OCI-LY7 (cell line): ENCODE results near the gene GATA6. TPM values are rescaled to one million over a fixed set of nuclear protein-coding genes. Genes with fewer than 3 reads are reported as not detected.

Experiments
- BruUV-seq: library from RNA; stranded (reverse); fragments of 400-500 nt; replicated peaks from 2 replicates; lab custom pipeline; 2021; lab: Mats Ljungman, UMichigan
- CTCF ChIA-PET: fragments of 300-600 bp; sonication (Branson Sonifier 250); formaldehyde crosslinking; loops from one replicate; lab custom pipeline; 2022; ENCODE audit warnings: antibody characterized with exemption; ENCODE audit not compliant: unreplicated experiment; lab: Charles Lee
- POLR2A ChIA-PET: fragments of 300-600 bp; sonication (Branson Sonifier 250); formaldehyde crosslinking; loops from one replicate; lab custom pipeline; 2022; ENCODE audit warnings: antibody characterized with exemption; lab: Charles Lee
- DNase-seq: peaks from one replicate; pipeline ENCODE4 v3.0.0-alpha.2; 2015; ENCODE audit warnings: low spot score
- H2AFZ ChIP-seq: fragments of 200-600 bp; sonication (generic), shearing (Covaris generic); 2 replicates; pipeline ENCODE4 v1.6.1; 2014; ENCODE audit warnings: mild to moderate bottlenecking, antibody characterized with exemption, low read length, moderate library complexity
- H3K27ac ChIP-seq: fragments of 200-600 bp; sonication (generic); 2 replicates; pipeline ENCODE4 v1.5.1; 2014; ENCODE audit warnings: mixed run types, low read depth, mild to moderate bottlenecking, moderate library complexity, low read length, inconsistent platforms; ENCODE audit not compliant: poor library complexity, severe bottlenecking
- H3K36me3 ChIP-seq: fragments of 200-600 bp; sonication (generic); 2 replicates; pipeline ENCODE4 v1.6.1; 2014; ENCODE audit warnings: mild to moderate bottlenecking, antibody characterized with exemption, low read length, moderate library complexity, mixed read lengths; ENCODE audit not compliant: insufficient read depth
- H3K4me1 ChIP-seq: fragments of 200-600 bp; sonication (generic); 2 replicates; pipeline ENCODE4 v1.5.1; 2014; ENCODE audit warnings: mild to moderate bottlenecking, low read length; ENCODE audit not compliant: insufficient read depth, poor library complexity, severe bottlenecking
- H3K4me2 ChIP-seq: fragments of 200-600 bp; sonication (generic); 2 replicates; pipeline ENCODE4 v1.6.1; 2014; ENCODE audit warnings: mild to moderate bottlenecking, low read length
- H3K4me3 ChIP-seq: fragments of 200-600 bp; sonication (generic); 2 replicates; pipeline ENCODE4 v1.5.1; 2014; ENCODE audit warnings: mild to moderate bottlenecking, low read depth, low read length; ENCODE audit not compliant: poor library complexity, severe bottlenecking
- H3K79me2 ChIP-seq: fragments of 200-600 bp; sonication (generic); 2 replicates; pipeline ENCODE4 v1.6.1; 2016; ENCODE audit warnings: low read depth, mild to moderate bottlenecking, low read length, moderate library complexity, mixed read lengths; ENCODE audit not compliant: insufficient read depth
- H3K9me2 ChIP-seq: fragments of 200-600 bp; sonication (generic); 2 replicates; pipeline ENCODE4 v1.6.1; 2016; ENCODE audit warnings: mild to moderate bottlenecking, low read length, mixed read lengths; ENCODE audit not compliant: insufficient read depth
- H3K9me3 ChIP-seq: fragments of 200-600 bp; sonication (generic); 2 replicates; pipeline ENCODE4 v1.6.1; 2014; ENCODE audit warnings: mild to moderate bottlenecking, mixed run types, low read length, mixed read lengths
- H4K20me1 ChIP-seq: fragments of 200-600 bp; sonication (generic); 2 replicates; pipeline ENCODE4 v1.6.1; 2014; ENCODE audit warnings: mild to moderate bottlenecking, antibody characterized with exemption, low read length, moderate library complexity, mixed read lengths; ENCODE audit not compliant: insufficient read depth
- CTCF ChIP-seq: fragments of 200-600 bp; sonication (generic); conservative IDR thresholded peaks from 2 replicates; pipeline ENCODE4 v1.5.1; 2014; ENCODE audit warnings: mild to moderate bottlenecking, antibody characterized with exemption, low read length, moderate library complexity, mixed read lengths
- EZH2phosphoT487 ChIP-seq: fragments of 200-600 bp; sonication (generic); IDR thresholded peaks from 2 replicates; pipeline ENCODE4 v1.6.1; 2018; ENCODE audit warnings: low read depth, borderline replicate concordance, mild to moderate bottlenecking, mixed run types, antibody characterized with exemption, low read length, moderate library complexity, mixed read lengths
- intact Hi-C: fragments of 100-400 bp; cut with micrococcal nuclease; formaldehyde crosslinking; loops from one replicate; pipeline ENCODE4 v1.10.0; 2022; ENCODE audit not compliant: unreplicated experiment
- total RNA-seq, 2 experiments: library from RNA; depleted of rRNA in 1 of 2; stranded (reverse); fragments of >200 nt in 1 of 2; shearing (Covaris generic) in 1 of 2; gene quantifications; 2 replicates each; pipeline ENCODE4 v1.2.3, GENCODE V29; 2014 to 2022

The GATA6 gene
- total RNA-seq, 2 experiments from 2014 or later = not detected

DNA sequence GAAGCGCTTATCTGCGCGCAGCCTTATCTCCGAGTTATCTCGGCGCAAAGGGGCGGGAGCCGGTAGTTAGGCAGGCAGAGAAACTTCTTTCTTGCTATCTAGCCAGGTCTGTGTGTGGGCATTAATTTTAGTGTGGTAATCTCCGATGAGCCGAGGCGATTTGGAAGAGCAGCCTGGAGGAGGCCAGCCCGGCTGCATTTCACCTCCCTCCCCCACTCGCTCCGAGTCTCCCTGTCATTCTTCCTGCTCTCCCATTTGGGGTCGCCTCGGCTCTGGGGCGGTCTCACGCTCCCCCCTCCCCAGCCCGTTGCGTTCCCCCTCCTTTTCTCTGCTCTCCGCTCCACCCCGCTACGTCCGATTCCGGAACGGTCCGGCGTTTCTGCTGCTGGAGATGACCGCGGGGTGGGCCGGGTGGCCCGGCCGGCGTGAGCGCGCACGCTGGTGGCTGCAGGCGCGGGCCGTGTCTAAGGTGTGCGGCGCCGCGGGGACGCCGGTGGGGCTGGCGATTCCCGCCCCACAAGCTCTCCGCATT, 566 bp downstream of the GATA6 start:
- POLR2A ChIA-PET = no interaction called here
- no peaks in the 10 kb centered on the region for H3K36me3 ChIP-seq
- CTCF ChIA-PET = no interaction called here
- no peak overlapping the region for H3K4me2 ChIP-seq
- intact Hi-C loops = no loop called here
- no peaks in the 10 kb centered on the region for H4K20me1 ChIP-seq
- H3K27ac ChIP-seq = no peak overlapping the region
- no peaks in the 10 kb centered on the region for H3K79me2 ChIP-seq
- no peak for DNase-seq
- no peak for TF ChIP-seq EZH2phosphoT487
- TF ChIP-seq CTCF = no peak
- no peak overlapping the region for H3K4me3 ChIP-seq
- H3K9me2 ChIP-seq = no peaks in the 10 kb centered on the region
- no peaks in the 10 kb centered on the region for H3K4me1 ChIP-seq
- no peaks in the 10 kb centered on the region for H3K9me3 ChIP-seq
- H2AFZ ChIP-seq = no peak overlapping the region
- no TSS peak for BruUV-seq

- Histone ChIP-seq H3K9me3 (no peaks in the 10 kb centered on the region), H4K20me1 (no peaks in the 10 kb centered on the region), H3K79me2 (no peaks in the 10 kb centered on the region), H3K36me3 (no peaks in the 10 kb centered on the region), H3K27ac (no peak overlapping the region), H3K9me2 (no peaks in the 10 kb centered on the region), H2AFZ (no peak overlapping the region), H3K4me2 (no peak overlapping the region), H3K4me1 (no peaks in the 10 kb centered on the region), H3K4me3 (no peak overlapping the region)
- BruUV-seq = no TSS peak
- POLR2A ChIA-PET = no interaction called here
- intact Hi-C loops = no loop called here
- TF ChIP-seq CTCF (no peak), EZH2phosphoT487 (no peak)
- DNase-seq = no peak
- CTCF ChIA-PET = no interaction called here
Measured at GRCh38 chr18:22170421-22171257, 1.2 kb downstream of the GATA6 start.
